Measurements from ENCODE around the gene ANOS1.

DNA sequence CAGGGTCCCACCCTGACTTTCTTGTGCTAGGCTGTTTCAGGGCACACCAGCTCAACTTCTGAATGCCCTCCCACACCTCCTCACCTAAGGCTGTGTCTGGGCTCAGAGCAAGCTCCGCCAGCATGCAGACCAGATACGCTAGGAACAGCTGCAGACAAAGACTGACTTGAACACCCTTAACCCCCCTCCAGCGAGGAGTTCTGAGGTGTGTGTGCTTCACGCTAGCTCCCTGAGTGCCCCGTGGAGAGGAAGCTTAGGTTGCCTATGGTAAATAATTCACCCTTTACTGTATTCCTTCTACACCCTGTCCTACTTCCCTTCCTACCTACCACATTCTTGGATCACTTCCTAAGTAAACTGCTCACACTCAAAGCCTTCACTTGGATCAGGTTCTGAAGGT is 152.3 kb downstream of the ANOS1 start:
- TF ChIP-seq, protein P1, sequence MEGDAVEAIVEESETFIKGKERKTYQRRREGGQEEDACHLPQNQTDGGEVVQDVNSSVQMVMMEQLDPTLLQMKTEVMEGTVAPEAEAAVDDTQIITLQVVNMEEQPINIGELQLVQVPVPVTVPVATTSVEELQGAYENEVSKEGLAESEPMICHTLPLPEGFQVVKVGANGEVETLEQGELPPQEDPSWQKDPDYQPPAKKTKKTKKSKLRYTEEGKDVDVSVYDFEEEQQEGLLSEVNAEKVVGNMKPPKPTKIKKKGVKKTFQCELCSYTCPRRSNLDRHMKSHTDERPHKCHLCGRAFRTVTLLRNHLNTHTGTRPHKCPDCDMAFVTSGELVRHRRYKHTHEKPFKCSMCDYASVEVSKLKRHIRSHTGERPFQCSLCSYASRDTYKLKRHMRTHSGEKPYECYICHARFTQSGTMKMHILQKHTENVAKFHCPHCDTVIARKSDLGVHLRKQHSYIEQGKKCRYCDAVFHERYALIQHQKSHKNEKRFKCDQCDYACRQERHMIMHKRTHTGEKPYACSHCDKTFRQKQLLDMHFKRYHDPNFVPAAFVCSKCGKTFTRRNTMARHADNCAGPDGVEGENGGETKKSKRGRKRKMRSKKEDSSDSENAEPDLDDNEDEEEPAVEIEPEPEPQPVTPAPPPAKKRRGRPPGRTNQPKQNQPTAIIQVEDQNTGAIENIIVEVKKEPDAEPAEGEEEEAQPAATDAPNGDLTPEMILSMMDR (IDR thresholded peaks at IDR 0.05): no peak
- no peak for TF ChIP-seq POLR2A (IDR thresholded peaks at IDR 0.05)
